ENCODE results near the gene CDK13. TPM values are rescaled to one million over a fixed set of nuclear protein-coding genes. Genes with fewer than 3 reads are reported as not detected.

The CDK13 gene
- total RNA-seq, 1 experiment from 2014 or later = 52.2 TPM

- Mint-ChIP-seq H3K4me3 (no peak overlapping the region), H3K4me1 (no peaks in the 10 kb centered on the region), H3K9me3 (no peaks in the 10 kb centered on the region), H3K27me3 (ENCODE audit: low read depth) (no peaks in the 10 kb centered on the region), H3K27ac (no peak overlapping the region), H3K36me3 (ENCODE audit: insufficient read depth in 1 of 3, low read depth in 3 of 3) (peaks cover 9 to 33% (median 24%) of the 10 kb centered on the region in 3 experiments; a peak in 5 of 7 replicates)
- Histone ChIP-seq H3K4ac (ENCODE audit: low read depth, low read length) (no peak overlapping the region), H3K9me3 (ENCODE audit: control insufficient read depth, low read depth, low read length) (no peaks in the 10 kb centered on the region), H2AK5ac (ENCODE audit: insufficient read length, low read length) (no peak overlapping the region), H3K23me2 (ENCODE audit: insufficient read length, low read depth, low read length, poor library complexity, severe bottlenecking) (no peaks in the 10 kb centered on the region), H2BK15ac (ENCODE audit: low read depth, low read length) (no peak overlapping the region), H3K27me3 (ENCODE audit: insufficient read depth, low read length) (no peaks in the 10 kb centered on the region), H3K9ac (ENCODE audit: extremely low read depth, insufficient read length, low read length) (no peak overlapping the region), H4K20me1 (ENCODE audit: control insufficient read depth, insufficient read depth, insufficient read length) (no peaks in the 10 kb centered on the region), H2BK120ac (ENCODE audit: low read depth, low read length, poor library complexity, severe bottlenecking) (no peak overlapping the region), H3K56ac (ENCODE audit: insufficient read length, low read depth, low read length) (no peak overlapping the region), H2BK5ac (ENCODE audit: insufficient read length, low read length) (no peak overlapping the region), H2AFZ (ENCODE audit: low read length) (no peak overlapping the region), H4K8ac (replicated peaks; ENCODE audit: insufficient read length, low read depth, low read length) (no peak overlapping the region), H3K4me1 (ENCODE audit: insufficient read depth, low read length) (no peaks in the 10 kb centered on the region), H3K4me2 (ENCODE audit: insufficient read depth, insufficient read length, low read length) (no peak overlapping the region), H3K27ac (ENCODE audit: insufficient read length, low read depth, low read length) (no peak overlapping the region), H3T11ph (ENCODE audit: low read length) (no peak overlapping the region), H2BK12ac (ENCODE audit: insufficient read length, low read depth, low read length) (no peak overlapping the region), H3K14ac (ENCODE audit: insufficient read depth, low read length) (no peak overlapping the region), H3K18ac (ENCODE audit: insufficient read length, low read depth, low read length) (no peak overlapping the region), H2BK20ac (ENCODE audit: low read depth, low read length, poor library complexity, severe bottlenecking) (no peak overlapping the region), H4K91ac (ENCODE audit: insufficient read length, low read depth, low read length) (no peak overlapping the region), H3K79me1 (ENCODE audit: insufficient read depth, low read depth, low read length, poor library complexity, severe bottlenecking) (no peaks in the 10 kb centered on the region), H4K5ac (ENCODE audit: insufficient read length, low read depth, low read length) (no peak overlapping the region), H3K23ac (ENCODE audit: insufficient read length, low read depth, low read length) (no peak overlapping the region), H3K79me2 (ENCODE audit: insufficient read depth, low read length) (no peaks in the 10 kb centered on the region)
- no peak for TF ChIP-seq CTCF (conservative IDR thresholded peaks at IDR 0.05)
- whole genome bisulfite sequencing (ENCODE audit: extremely low coverage, insufficient read length, low lambda C conversion rate) = no CpG with 5 or more reads among the region's 4 CpGs
- DNase-seq = no peak
Observed at GRCh38 chr7:40014376-40014775, 64.3 kb downstream of the CDK13 start.
